HG03025 (cell line): ENCODE measurements around the gene SLC44A1.

Source experiments
- ATAC-seq: cut with Tn5 transposase; IDR thresholded peaks from one replicate; pipeline ENCODE4 v1.9.1; 2021; ENCODE audit warnings: mild to moderate bottlenecking, moderate library complexity; ENCODE audit not compliant: unreplicated experiment, low FRiP score

SLC44A1 gene

DNA sequence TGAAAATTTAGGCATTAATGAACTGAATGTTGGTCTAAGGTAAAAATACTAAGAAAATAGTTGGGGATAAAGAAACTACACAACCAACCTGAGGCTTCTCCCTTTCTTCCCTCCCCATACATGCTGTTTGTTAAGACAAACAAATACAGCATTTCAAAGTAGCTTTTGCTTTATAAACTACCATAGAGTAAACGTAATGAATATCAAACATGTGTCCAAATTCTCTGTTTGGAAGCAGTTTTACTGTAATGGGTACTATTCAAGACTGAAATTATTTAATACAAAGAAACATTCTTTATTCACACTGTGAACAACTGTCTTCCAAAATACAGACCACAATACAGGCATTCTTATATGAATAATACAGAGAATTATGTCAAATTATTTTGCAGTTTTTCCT, 52.0 kb downstream of the SLC44A1 start:
- ATAC-seq: no peak

DNA sequence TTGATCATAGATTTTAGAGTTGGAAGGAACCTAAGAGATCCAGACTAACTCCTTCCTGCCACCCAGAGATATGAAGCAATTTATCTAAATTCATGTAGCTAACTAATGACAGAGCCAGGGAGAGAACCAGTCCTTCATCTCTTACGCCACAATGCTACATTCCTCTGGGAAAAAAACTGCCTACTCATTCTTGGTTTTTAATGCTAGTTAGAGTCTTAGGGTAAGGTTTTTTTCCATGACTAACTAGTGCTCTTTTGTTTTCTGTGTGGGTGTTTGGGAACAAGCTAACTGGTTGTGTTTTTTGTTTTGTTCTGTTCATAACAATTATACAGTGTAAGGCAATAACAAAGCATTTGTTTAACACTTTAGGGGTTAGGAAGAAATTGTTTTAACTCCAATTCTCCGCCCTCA, 52.4 kb downstream of the SLC44A1 start:
- ATAC-seq: no peak

DNA sequence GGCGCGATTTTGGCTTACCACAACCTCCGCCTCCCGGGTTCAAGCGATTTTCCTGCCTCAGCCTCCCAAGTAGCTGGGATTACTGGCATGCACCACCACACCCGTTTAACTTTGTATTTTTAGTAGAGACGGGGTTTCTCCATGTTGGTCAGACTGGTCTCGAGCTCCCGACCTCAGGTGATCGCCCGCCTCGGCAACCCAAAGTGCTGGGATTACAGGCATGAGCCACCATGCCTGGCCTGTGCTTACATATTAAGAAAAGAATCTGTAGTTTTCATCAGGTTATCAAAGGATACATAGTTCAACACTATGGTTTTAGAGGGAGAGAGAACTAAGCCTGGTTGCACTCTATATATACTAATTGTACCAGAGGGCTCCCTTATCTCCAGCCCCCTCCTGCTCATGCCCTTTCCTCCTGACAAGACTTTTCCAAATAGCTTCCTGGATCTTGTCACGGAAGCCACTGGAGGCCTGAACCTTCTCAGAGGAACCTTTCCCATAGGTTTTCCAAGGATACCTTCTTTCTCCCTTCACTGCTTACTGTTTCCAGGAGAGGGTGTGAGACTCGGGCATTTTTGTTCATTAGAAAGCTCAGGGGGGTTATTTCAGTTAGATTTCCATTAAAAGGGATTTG, 53.1 kb downstream of the SLC44A1 start:
- ATAC-seq: no peak

DNA sequence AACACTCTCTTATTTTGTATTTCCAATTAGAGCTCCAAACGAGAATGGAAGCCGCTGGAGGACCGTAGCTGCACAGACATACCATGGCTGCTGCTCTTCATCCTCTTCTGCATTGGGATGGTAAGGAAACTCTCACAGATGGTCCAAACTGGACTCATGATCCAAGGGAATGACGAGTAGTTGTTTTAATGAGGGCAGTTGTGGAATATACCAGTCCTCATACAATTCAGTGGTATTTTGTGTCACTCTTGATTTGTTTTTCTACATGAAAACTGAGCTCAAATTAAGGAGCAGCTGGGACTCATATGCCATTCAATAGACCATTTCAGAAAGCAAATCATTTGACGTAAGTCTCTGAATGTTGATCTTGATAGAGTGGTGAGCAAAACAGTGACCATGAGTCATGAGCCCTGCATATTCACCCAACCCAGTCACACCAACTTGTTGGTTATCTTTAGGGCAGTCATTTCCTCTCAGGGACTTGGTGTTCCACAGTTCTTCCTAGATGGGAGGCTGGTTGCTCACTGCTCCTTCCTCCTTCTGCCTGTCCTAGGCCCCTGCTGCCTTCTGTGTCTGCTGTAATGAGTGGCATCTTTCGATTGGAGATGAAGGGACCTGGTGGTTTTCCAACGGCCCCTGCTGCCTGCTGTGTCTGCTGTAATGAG, 54.9 kb downstream of the SLC44A1 start:
- ATAC-seq: no peak

DNA sequence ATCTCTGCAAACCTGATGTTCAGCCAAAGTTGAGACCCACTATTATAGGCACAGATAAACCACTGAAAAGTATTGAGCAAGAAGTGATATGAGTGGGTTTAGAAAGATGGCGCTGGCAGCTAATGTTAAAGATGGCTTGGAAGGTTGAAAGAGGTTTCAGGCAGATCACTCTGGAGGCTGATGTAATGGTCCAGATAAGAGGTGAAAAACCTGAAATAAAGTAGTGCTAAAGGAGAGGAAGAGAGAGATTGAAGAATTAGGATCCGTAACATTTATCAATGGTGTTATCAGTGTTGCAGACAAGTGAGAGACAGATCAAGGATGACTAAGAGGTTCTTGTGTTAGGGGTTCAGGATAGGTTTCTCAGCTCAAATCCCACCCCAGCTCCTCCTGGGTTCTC, 58.3 kb downstream of the SLC44A1 start:
- no peak for ATAC-seq

DNA sequence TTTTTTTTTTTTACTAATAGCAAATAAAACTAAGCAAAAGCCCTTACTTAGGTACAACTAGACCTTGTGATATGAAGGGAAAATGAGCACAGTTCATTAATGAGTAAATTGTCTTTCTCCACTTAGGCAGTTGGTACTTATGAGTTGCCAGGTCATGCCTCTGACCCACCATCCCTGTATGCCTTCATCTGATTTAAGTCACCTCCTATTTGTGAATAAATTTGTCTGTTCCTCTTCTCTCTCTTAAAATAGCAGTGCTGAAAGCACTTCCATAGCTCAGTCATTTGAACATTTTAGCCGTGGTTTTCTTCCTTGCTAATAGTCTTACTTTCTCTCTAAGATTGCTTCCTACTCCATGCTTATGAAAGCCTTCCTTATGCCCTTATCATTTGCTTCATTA, 61.4 kb downstream of the SLC44A1 start:
- ATAC-seq: no peak

DNA sequence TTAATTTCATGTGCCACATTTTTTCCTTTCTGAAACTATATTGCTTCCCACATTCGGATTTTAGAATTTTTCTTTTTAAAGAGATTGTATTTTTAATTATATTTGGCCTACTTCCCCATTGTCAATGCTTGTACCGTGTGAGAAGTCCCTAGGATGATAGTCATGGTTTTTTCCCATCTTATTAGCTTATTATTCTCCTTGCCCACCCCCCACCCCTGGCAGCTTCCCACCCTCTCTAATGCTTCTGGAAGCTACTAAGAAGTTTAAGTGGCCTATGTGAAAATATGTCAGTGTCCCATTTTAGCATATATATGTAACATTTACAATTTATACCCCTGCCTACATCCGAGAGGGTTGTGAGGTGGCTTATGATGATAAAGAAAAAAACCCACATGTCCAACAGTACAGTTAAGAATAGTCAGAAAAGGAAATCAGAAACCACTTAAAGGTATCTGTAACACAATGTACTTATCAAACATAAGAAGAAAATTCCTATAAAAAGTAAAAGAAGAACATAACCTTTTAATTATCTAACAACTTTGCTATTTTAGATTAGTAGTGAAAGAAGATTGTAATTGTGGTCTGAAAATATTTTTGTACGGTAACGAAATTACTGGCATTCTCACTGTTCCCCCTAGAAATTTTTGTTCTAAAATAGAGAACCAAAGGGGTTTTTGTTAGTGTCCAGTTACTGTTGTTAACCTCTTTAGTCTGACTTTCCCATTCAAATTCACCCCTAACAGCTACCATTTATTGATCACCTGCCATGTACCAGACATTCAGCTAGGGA, 62.1 kb downstream of the SLC44A1 start:
- ATAC-seq: no peak

DNA sequence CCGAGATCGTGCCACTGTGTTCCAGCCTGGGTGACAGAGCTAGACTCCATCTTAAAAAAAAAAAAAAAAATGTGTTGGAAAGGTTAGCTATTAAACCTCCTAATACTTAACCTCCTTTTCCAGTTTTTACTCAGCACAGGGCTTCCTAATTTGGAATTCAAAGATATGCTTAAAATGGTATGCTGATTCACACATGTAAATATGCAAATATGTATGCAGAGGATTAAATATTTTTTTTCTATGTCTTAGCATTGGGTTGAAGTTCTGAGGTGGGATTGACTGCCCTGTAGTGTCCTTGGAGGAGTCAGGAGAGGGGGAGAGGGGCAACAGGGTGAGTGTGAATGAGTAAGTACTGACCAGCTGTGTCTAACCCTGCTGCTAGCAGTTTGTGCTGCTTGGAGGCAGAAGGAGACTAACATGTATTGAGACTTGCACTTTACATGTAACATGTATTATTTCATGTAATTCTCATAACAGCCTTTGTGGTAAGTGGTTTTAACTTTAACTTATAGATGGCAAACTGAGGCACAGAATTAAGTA, 63.2 kb downstream of the SLC44A1 start:
- no peak for ATAC-seq

DNA sequence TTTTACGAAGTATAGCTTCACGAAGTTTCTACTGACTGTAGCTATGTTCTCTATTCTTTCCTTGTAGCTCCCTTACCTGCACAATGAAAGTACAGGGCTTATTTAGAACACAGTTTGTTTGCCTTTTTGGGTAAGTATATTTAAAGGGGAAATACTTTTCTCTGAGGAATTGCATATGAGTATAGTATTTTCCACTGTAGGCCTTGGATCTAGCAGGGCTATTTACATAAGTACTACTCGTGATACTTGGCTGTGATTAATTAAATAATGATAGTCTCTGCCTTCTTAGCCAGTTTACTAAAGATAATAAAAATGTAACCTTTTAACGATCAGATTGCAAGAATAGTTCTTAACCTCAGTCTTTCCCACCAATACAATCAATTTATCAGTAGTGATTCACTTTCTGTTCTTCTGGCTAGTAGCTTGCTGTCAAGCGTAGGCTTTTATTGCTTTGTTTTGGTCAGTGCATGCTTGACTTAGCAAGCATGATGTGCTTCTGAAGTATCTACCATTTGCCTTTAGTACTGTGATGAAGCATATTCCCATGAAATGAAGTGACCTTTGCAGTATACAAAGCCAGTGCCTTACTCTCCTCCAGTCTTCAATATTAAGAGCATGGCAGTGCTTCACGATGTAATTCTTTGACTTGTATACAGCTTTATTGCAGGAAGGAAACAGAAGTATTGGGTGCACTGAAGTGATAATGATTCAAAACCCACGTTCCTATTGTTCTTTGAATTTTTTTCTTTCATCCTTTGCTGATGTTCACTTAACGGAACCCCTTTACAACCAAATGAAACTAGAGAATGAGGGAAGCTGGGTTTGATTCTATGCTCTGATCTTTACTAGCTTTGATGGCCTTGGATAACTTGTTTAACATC, 64.2 kb downstream of the SLC44A1 start:
- ATAC-seq: no peak

DNA sequence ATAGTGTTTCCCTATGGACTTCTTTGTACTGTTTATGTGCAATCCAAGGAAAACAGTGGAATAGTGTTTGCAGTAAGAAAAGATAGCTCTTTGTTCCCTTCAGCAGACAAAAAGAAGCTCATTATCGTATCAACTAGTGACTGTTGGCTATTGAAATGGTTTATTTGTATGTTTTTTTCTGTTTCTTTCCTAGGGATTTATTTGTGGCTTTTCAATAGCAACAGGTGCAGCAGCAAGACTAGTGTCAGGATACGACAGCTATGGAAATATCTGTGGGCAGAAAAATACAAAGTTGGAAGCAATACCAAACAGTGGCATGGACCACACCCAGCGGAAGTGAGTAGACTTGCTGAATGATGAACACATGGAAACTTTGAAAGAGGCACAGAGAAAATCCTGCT, 65.1 kb downstream of the SLC44A1 start:
- no peak for ATAC-seq

DNA sequence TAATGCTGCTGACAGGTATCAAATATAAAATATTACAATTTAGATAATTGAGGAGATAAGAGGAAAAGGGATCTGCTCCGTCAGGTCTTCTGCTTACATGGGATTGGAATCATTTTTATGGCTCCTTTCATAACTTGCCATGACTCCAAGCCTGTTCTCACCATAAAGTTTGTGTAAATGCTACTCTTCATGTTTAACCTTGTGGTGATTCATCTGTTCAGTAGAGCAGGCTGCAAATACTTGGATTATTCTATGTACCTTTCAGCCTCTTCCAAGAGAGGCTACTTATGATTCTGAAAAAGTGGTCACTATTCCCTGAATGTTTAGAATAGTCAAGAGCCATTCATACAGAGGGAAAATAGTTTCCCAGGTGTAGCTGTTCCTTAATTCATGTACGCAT, 66.9 kb downstream of the SLC44A1 start:
- ATAC-seq: no peak

DNA sequence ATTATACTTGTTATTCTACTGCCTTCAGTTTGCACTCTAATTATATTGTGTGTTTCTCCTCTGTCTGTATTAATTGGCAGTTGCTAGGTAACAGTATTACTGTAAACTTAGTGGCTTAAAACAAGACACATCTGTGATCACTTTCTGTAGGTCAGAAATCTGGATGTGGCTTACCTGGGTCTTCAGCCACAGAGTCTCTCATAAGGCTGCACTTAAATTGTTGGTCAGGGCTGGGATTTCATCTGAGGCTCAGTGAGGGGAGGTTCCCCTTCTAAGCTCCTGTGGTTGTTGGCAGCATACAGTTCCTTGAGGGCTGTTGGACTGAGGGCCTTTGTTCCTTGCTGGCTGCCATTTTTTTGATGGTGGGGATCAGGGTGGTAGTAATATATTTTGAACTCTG, 68.8 kb downstream of the SLC44A1 start:
- ATAC-seq: no peak

DNA sequence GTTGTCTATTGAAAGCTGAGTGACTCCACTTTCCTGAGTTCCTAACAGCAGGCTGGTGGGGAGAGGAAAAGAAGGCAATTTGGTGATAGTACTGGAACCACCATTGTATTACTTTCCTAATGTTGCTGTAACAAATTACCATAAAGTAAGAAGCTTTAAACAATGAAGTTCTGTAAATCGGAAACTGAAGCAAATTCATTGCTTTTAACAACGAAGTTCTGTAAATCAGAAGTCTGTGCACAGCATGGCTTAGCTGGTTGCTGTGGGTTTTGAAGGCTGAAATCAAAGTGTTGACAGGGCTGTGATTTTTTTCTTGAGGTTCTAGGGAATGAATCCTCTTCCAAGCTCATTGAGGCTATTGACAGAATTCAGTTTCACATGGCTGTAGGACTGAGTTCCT, 72.3 kb downstream of the SLC44A1 start:
- no peak for ATAC-seq

DNA sequence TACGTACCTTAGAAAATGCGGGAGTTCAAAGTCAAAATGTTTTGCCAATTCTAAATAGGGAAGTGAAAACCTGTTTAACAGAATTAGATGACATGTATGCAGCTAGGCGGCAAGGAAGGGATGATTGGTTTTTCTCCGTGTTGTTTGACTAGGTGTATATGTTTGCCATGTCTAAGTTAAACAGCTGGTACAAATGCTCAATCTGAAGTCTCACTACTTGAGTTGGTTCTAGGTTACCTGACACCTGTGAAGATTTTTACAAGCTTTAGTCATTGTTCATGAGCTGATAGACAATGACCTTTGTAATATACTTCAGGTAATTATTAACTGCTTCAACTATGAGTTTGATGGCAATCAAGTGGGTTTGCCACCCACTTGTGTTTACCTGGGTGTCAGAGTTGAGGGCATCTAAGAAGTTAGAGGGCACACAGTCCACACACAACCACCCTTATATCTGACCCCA, 74.3 kb downstream of the SLC44A1 start:
- ATAC-seq: peak; percentile 64

DNA sequence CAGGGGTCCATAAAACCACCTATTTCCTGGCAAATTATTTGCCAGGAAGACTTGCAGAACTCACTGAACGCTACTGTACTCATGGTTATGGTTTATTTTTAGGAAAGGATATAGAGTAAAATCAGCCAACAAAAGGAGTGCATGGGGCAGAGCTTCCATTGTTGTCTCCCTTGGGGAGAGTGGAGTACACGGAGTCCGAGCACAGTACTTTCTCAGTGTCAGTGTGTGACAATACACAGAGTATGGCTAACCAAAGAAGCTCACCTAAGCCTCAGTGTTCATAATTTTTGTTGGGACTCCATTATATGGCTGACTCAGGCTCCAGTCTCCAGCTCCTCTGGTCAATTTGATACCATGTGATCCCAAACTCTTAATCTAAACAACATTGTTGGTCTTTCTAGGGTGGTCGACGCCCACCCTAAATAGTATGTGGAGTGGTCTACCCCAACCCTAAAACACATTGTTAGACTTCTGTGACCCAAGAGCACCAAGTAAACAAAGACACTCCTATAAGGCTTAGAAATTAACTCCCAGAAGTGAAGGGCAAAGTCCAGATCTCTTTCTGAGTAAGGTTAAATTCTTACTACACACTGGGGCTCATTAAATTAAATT, 74.9 kb downstream of the SLC44A1 start:
- ATAC-seq: no peak

DNA sequence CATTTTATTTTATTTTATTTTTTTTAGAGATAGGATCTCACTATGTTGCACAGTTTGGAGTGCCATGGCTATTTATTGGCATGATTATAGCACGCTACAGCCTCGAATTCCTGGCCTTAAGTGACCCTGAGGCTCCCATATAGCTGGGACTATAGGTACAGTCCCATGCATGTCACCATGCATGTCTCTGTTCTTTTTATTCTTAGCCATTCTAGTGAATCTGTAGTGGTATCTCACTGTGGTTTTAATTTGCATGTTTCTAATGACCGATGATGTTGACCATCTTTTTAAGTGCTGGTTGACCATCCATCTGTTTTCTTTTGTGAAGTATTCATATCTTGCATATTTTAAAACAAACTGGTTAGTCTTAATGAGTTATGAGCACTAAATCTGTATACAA, 76.1 kb downstream of the SLC44A1 start:
- no peak for ATAC-seq

DNA sequence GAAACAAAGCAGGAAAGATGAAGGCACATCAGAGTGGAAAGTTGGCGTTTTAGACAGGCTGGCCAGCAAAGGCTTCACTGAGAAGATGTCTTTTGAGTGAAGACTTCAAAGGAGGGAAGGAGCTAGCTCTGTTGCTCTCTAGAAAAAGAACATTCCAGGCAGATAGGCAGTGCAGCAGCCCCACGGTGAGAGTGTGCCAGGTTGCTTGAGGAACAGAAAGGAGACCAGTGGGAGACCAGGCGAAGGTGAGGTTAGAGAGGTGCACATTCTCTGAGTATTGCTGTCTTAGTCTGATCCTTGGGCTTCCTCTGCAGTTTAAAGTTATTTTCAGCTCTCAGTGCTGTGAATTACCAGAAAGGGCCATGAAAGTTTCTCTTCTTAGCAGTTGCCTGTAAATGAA, 83.8 kb downstream of the SLC44A1 start:
- no peak for ATAC-seq

DNA sequence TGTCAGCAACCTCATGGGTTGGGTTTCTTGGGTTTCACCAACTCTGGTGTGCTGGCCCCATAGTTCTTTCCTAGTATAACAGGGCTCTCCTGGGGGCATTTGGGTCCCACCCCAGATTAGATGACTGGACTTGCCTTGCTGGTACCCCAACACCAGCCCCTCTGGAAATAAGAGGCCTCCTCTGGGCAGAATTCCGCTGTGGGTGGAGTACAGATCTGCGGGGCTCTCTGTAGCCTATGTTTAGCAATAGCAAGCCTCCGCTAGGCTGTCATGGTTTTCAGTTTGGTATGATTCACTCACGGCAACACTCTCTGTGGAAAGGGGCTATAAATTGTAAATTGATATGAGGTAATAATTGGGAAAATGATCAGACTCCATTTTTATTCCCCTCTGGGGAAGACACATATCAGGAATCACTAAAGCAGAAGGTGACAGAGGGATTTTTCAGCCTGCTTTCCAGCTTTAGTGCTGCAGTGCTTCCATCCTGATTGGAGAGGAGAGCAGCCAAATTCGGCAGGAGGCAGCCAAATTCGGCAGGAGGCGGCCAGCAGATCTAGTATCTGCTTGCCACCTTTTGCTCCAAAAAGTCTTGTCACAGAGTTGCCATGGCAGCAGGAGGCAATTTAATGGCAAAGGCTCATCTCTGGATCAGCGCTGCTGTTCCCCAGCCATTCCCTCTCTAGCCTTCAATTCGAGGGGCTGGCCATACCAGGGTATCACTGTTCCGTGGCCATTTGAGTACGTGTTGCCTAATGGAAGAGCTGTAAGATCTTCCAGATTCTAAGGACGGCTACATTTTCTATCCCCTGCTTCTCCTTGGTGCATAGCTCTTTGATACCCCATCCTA, 84.6 kb downstream of the SLC44A1 start:
- no peak for ATAC-seq

DNA sequence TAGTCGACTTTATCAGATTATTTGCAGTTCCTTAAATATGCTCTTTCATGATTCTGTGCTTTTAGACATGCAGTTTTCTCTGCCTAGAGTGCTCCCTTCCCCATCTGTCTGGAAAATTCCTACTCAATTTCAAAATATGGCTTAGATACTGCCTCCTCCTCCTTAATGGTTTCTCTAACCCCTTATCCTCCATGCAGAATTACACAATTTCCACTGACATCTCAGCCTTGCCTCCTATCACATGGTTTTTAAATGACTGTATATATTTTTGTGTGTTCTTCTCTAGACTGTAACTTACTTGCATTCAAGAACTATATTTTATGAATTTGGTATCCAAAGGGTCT, 85.2 kb downstream of the SLC44A1 start:
- ATAC-seq: no peak
